GM21529 (cell line): ENCODE results near the gene GPR84.

Experiments
- ATAC-seq: cut with Tn5 transposase; IDR thresholded peaks from one replicate; pipeline ENCODE4 v1.9.1; 2021; ENCODE audit not compliant: unreplicated experiment

Gene GPR84

DNA sequence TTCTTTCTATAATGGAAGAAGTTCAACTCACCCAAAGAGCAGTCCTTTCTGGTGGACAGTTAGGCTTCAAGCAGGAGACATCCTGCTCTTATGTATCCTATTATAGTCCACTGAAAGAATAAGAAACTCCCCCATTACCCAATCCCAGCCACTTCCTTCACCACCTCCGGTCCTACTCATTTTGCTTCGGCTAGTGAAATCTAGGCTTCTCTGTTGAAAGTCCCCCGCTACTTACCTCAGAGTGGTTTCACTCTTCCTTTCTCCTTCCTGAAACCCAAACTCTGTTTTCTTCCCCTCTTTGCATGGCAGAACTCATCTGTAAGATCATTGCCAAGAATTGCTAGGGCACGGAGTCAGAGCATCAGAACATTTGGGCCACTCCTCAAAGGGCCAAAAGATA is at the start of gene GPR84:
GPR84 (minus strand) TSS at position 74 of the 400 bp plus-strand sequence. CDS start 635 bp downstream, outside the sequence.
- peak; percentile 57 for ATAC-seq

DNA sequence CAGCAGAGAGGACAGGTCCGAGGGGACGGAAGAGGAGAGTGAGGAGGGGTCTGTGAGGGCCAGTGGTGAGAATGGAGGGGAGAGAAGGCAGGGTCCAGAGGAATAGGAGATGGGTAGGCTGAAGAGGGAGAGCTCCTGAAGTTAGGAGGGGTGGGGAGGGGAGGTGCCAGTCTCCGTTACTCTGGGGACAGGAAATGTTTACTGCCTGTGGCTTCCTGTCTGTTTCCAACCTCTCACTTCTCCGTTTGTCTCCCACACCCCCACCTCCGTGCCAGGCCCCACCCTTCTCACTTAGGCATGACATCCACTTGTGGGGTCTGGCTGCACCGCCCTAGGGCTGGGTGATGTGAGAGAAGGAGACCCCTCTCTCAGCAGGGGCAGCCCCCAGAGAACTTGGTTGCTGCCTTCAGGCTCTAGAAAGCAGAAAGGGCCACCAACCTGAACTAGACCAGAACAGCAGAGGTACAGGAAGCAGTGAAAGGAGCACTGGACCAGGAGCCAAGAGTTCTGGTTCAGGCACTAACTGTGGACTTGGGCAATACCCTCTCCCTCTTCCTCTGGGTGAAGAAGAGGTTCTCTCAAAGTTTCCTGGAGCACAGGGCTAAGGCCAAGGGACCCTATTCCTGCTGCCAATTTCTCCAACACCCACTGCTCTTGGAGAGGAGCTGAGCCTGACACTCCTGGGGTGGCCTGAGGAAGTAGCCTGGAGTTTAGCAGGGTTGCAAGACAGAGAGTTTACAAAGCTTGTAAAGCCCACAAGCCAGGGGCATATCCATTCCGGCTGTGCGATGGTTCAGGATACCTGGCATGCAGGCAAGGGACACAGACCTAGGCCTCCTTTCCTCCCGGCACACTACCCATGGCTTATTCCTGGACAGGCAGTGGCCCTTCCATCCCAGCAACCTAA is 49.3 kb upstream of the GPR84 start:
- peak; percentile 55 for ATAC-seq

DNA sequence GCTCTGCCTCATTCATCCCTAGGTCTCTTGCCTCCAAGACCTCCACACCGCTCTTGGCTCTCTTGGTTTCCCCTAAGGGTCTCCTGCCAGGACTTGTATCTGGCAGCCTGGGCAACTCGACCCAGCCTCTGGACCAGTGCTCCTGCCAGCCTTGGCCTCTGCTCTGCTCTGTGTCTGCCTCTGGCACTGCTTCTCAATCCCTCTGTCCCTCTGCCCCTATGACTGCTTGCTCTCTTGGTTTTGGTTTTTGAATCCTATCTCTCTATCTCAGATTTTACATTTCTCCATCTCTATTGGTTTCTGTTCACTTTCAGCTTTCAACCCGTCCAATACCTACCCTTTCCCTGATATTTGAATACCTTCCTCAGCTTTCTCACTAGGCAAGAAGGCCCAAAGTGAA is 48.5 kb upstream of the GPR84 start:
- ATAC-seq = no peak

DNA sequence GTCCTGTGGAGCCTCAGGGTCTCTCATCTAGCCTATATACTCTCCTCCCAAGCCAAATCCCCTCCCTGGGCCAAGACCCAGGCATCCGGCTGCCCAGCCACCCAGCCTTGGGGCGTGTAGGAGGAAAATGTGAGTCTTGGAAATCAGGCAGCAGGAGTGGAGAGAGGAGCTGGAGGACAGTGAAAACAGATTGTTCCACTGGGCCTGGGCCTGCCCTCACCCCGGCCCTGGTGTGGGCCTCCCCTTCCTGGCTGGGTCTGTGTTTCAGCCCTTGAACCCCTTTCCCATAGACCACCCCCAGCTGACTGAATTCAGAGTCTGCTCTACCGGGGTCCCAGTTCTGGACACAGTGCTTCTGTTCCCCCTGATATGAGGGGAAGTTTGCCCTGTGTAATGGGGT is 48.1 kb upstream of the GPR84 start:
- ATAC-seq = no peak

DNA sequence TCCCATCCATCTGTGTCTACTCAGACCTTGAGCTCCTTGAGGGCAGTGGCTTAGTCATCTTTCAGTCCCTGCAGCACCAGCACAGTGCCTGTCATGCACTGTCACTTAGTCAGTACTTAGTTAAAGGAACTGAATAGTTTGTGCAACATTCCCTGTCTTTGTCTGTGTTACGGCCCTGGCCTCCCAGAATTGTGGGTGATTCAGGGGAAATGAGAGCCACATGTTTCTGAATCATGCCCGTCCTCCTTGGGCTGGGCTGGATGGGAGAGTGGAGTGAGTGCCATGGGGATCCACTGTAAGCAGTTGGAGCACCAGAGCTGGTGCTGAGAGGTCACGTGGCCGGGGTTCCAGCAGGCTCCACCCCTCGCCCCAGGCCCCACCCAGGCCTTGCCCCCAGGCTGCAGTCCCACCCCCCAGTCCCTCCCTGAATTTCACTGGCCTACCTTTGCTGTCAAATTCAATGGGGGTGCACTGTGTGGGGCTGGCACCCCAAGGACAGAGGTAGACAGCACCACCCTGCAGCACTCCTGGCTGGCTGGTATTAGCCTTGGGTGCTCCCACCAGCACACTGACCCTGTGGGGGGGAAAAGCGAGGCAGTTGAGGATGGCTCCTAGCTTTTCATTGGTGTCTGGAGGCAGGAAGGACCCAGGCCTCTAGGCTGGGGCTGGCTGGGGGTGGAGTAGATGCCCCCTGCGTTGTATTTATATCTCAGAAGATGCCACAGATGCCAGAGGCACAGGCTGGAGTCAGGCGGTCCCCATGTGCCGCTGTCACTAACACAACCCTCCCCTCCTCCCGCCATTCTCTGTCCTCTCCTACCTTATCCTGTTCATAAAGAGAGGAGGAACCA is 47.3 kb upstream of the GPR84 start:
- no peak for ATAC-seq

DNA sequence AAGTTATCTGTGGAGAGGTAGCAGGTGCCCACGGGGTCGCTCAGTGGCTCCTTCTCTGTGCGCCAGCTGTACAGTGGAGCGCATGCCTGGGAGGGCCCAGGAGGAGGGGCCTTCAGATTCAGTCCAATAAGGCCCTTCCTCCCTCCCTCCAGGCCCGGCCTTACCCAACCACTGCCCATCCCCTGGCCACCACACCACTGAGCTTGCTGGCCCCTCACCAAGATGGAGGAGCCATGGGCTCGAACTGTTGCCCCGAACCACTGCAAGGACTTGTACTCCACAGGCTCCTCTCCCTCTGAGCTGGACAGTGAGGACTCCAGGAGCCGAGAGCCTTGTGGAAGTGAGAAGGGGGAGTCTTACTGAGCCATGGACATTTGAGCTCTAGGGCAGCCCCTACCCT is 45.0 kb upstream of the GPR84 start:
- ATAC-seq = no peak

DNA sequence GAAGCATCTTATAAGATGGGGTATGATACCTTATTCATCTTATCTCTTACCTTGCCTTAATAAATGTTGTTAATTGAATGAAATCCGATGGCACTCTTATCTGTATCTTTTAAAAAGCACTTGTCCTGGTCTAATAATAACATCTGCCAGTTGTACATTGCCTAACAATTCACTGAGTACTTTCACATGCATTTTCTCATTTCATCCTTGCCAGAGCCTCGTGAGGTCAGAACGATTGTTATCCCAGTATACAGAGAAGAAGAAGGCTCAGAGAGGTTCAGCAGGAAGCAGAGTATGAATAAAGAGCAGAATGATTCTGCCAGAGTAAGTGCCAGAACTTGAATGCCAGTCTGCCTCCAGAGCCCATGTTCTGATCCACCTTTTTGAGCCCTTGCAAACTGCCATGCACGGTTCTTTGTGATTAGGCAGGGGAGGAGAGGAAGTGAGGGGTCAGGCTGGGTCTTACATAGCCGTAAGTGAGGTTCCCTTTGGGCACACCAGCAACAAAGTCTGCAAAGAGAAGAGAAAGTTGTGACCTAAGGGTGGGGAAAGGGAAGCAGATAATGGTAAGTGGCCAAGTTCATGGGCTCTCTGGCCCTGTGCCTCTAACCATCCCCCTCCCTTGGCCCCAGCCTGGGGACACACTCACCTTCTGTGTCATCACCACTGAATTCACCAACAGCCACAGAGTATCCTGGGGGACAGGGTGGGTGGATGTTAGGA is 43.1 kb upstream of the GPR84 start:
- no peak for ATAC-seq

DNA sequence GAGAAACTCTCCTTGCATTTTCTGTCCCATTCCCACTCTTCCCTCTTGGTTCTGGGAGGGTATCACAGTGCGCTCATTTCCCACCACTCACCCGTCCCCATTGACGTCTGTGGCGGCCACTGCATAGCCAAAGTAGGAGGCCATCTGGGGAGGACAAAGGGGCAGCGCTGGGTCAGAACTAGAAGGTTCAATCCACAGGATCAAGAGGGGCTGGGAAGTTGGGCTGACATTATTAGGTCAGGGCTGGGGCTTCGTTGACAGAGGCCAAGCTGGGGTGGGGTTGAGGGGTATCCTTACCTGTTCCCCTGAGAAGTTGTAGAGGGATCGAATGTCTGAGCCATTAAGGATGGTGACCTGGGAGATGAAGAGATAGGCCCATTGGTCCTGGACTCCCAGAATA is 41.3 kb upstream of the GPR84 start:
- ATAC-seq = no peak

DNA sequence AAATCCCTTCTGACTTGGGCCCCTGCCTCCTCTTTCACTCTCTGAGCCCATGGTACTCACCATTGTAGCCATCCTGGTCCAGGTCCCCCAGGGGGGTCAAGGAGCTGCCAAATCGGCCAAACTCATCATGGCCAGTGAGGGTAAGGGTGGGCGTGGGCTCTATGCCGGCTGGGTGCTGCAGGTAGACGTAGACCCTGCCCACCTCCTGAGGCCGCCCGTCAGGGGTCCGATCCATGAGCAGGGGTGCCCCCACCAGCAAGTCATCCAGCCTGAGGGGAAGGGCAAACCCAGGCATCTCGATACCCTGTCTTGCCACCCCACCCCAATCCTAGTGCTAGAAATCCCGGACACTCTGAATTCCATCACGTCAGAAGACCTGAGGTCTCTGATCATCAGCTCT is 40.8 kb upstream of the GPR84 start:
- no peak for ATAC-seq

DNA sequence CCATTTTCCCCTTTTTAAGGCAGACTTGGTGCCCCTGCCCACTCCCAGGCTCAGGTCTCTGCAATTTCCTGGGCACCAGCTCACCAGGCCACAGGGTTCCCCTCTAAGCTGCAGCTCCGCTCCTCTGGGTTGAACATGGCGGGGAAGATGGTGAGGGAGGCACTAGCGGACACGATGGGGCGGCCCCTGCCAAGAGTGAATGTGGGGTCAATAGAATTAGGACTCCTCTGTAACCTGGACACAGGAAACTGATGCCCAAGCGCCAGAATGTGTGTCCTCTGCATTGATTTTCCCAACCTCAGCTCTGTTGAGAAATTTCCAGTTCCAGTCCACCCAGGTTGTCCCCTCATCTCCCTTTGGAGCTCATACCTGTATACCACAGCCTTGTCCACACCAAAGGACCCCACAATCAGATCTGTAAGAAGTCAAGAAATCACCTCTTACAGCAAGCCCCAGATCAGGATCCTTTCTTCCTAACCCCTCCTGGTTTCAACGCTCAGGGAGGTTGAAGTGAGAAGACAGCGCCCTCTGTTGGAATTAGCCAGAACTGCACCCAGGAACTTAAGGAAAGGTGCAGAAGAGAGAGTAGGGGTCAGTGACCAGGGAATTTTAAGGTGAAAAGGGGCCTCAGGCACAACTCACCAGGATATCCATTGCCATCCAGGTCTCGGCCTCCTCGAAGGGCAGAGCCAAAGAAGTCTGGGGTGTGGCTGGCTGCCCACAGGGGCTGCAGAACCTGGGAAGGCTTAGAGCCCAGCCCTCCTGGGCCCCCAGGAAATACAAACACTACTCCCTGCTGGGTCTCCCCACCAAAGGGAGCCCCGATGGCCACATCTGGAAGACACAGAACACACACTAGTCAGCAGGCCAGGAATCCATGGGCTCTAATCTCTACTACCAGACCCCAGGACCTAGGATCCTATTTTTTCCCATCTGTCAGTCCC is 40.0 kb upstream of the GPR84 start:
- ATAC-seq = no peak

DNA sequence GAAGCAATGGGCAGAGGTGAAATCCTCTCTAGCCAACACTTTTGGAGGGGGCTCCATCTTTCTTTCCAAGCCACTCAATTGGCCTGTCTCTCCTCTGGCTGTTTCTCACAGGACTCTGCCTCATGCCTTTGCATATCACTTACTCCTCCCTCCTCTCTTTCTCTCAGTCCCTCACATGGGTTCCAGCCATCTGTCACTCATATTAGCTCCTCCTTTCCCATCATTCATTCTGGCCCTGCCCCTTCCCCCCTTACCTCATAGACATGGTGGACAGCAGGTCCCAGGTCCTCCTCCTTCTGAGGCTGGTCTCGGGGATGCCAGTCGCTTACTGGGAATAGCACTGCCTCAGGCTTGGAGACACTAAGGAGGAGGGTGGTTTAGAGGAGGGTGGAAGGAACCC is 36.8 kb upstream of the GPR84 start:
- ATAC-seq = no peak

DNA sequence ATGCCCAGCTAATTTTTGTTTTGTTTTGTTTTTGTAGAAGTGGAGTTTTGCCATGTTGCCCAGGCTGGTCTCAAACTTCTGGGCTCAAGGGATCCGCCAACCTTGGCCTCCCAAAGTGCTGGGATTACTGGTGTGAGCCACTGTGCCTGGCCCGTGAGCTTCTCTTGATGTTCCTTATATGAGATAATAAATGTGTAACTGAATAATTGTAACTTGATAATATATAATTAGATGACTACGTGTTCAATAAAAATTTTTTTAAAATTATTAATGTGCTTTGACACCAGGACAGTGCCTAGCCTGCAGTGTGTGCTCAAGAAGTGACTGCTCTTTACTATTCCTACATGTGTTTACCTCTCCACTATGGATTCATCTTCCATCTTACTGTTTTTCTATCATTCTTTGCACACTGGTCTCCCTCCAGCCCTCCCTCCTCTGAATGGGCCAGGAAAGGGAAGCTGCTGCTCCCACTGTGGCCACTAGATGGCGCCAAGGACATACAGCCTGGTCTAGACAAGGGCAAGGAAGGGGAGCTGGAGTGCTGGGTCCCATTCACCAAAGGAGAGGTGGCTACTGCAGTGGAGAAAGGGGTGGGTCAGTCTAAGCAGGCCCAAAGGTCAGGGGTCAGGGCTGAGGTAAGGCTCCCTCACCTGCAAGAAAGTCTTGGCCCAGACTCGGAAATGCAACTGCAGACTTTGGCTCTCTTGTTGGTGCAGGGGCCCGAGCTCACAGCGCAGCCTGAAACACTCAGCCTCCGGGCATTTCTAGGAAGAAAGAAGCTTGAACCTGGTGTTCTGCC is 34.9 kb upstream of the GPR84 start:
- peak; percentile 88 for ATAC-seq

DNA sequence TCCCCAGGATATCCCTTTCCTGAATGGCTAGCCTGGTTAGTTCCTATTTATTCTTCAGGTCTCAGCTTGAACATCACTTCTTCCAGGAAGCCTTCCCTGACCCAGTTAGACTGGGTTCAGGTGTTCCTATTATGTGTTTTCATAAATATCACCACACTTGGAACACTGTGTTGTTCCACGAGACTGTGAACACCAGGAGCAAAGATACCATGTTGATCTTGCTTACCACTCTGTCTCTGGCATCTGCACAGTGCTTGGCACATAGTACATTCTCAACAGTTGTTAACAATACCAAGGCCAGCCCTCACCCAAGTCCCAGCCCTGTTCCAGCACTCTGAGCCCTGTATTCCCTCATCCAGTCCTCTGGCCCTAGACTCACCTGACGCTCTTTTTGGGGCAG is 33.9 kb upstream of the GPR84 start:
- no peak for ATAC-seq

DNA sequence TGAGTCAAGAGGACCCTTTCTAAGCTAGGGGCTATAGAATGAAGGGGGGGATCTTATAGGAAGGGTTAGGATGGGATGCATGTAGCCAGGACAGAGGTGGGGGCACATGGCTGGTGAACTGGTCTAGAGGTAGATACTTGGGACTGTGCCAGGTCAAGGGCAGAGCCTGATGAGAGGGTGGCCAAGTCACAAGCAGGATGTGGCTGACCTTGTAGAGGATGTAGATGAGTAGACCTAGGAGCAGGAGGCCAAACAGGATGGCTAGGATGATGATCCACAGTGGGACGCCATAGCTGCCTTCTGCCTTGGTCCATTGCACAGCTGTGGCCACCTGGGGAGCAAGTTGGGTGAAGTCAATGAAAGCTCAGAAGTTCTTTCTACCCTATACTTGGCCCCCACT is 32.9 kb upstream of the GPR84 start:
- ATAC-seq = no peak

DNA sequence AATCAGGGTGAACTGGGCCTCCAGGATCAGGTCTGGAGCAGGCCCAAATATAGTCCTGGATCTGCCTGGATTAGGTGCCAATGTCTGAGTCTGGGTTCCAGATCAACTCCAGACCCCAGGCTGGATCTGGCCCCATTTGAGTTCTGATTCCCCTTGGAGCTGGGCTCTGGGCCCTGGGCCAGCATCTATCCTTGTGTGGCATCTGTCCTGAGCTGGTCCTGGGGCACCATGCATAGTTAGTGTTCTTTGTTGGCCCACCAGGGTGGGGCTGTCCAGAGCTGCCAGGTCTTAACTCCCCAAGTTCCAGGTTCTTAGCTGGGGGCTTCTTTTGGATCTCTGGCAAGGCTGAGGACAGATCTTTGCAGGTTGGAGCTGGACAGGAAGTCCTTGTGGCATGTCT is 31.3 kb upstream of the GPR84 start:
- ATAC-seq = no peak

DNA sequence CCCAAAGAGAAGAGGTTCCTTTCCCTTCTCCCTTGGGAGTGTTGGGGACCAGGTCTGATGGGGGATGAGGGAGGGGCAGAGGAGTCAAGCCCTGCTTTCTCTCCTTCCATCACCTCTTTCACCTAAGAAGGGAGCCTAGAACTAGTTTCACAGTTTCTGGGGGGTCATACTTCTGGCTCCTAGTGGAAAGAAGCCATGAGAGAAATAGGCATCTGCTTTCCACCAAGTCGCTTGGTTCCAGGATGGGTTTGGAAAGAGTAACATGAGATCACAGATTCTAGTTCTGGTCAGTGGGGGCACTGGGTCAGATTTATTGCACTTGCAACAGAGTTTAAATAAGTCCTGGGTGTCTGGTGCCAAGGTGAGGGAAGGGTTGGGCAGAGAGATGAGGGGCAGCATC is 30.7 kb upstream of the GPR84 start:
- no peak for ATAC-seq

DNA sequence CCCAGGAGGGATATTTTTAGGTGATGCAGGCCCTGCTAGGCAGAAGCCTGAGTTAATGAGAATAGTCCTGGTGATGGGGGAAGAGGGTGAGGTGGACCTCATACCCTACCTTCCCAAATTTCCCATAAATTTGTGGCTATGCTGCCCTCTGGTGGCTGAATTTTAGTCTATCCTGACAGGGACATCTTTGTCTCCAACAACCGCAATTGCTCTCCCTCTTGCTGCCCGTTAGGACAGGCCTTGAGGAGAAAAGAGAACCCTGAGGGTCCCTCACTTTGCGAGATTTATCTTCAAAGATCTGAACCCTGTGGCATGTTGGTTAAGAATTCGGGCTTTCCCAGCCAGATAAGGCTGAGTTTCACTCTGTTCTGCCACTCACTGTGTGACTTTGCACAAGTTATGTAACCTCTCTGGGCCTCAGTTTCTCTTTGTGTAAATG is 30.0 kb upstream of the GPR84 start:
- no peak for ATAC-seq

DNA sequence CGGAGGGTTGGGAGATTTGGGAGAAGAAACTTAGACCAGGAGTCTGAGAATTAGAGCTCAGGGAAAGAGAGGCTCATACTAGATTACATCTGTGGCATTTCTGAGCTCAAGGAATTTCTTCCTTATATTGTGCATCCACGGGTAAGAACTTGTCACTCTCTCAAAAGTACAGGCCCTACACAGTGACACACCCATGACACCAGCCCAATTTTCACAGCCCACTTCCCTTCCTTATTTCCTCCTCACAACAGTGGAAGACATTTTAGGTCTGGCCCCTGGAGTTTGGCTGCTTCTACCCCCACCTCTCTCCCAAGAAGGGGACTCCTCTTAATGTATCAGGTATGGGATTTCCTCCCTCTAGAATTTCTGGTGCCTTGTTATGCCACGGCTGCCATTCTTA is 29.5 kb upstream of the GPR84 start:
- no peak for ATAC-seq

DNA sequence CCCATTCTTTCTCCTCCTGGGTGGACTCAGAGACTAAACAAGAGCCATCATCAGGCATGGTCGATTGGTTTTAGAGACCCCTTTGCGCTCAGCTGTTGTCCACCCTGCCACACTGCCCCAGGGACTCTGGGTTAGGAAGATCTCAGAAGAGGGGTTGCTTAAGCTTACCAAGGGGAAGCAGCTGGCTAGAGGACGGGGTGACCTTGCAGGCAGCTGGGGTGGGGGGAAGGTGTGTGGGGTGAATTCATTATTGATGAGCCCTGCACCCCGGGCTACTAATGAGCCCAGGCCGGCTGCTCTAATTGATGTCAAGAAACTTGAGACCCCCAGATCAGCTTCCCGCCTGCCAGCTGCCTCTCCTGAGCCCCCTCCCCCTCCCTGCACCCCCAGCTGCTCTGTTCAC is 28.9 kb upstream of the GPR84 start:
- ATAC-seq = no peak
